Natural killer cell (primary cell): ENCODE data around the gene MISP3. TPM values are rescaled to one million over a fixed set of nuclear protein-coding genes. Genes with fewer than 3 reads are reported as not detected.

Experiments used
- ATAC-seq, 3 donors: fragments of 150-1000 bp in 2 of 3; fragments of 200-7000 bp in 1 of 3; cut with Tn5 transposase; 1 replicate in 1 of 3; 2 replicates in 2 of 3; pipeline ENCODE4 v1.10.0; 2021; ENCODE audit warnings: mild to moderate bottlenecking in 2 of 3, moderate library complexity in 2 of 3
- DNase-seq, 2 donors: peaks; one replicate each; pipeline versions ENCODE4 v3.0.0 to v3.0.0-alpha.2; 2013 to 2021; ENCODE audit warnings: mixed read lengths in 1 of 2
- H3K27ac ChIP-seq: one replicate; pipeline ENCODE4 v1.5.1; 2013; ENCODE audit warnings: mild to moderate bottlenecking, low read length
- H3K27me3 ChIP-seq: one replicate; pipeline ENCODE4 v1.6.1; 2013; ENCODE audit warnings: low read length; ENCODE audit not compliant: control insufficient read depth, insufficient read depth
- H3K36me3 ChIP-seq: one replicate; pipeline ENCODE4 v1.6.1; 2013; ENCODE audit warnings: low read length; ENCODE audit not compliant: control insufficient read depth, insufficient read depth
- H3K4me1 ChIP-seq: one replicate; pipeline ENCODE4 v1.6.1; 2013; ENCODE audit warnings: low read length; ENCODE audit not compliant: control insufficient read depth, insufficient read depth
- H3K4me3 ChIP-seq: one replicate; pipeline ENCODE4 v1.5.1; 2013; ENCODE audit warnings: low read length
- H3K9me3 ChIP-seq: one replicate; pipeline ENCODE4 v1.6.1; 2013; ENCODE audit warnings: low read length; ENCODE audit not compliant: control insufficient read depth, insufficient read depth
- H3K27ac Mint-ChIP-seq, 2 donors: one replicate each; pipeline ENCODE4 v1.8.0; 2022; ENCODE audit warnings: mild to moderate bottlenecking in 2 of 2, mixed read lengths in 2 of 2, moderate library complexity in 1 of 2
- H3K27me3 Mint-ChIP-seq, 2 donors: one replicate each; pipeline ENCODE4 v1.8.0; 2022; ENCODE audit warnings: low read depth in 2 of 2, mixed read lengths in 2 of 2
- H3K36me3 Mint-ChIP-seq: one replicate; pipeline ENCODE4 v1.8.0; 2022; ENCODE audit warnings: mixed read lengths
- H3K4me1 Mint-ChIP-seq, 2 donors: one replicate each; pipeline ENCODE4 v1.8.0; 2022; ENCODE audit warnings: mixed read lengths in 2 of 2
- H3K4me3 Mint-ChIP-seq: one replicate; pipeline ENCODE4 v1.8.0; 2022; ENCODE audit warnings: mild to moderate bottlenecking, moderate library complexity, mixed read lengths
- H3K9me3 Mint-ChIP-seq, 2 donors: one replicate each; pipeline ENCODE4 v1.8.0; 2022; ENCODE audit warnings: mixed read lengths in 2 of 2
- CTCF ChIP-seq: fragments of 200-600 bp; IDR thresholded peaks from one replicate; pipeline ENCODE4 v1.8.0; 2022; ENCODE audit warnings: antibody characterized with exemption
- WGBS: methylation state at CpG from one replicate; pipeline ENCODE4 v1.1.7; 2013; ENCODE audit warnings: missing lambda C conversion rate; ENCODE audit not compliant: insufficient coverage; 5-methylcytosine and 5-hydroxymethylcytosine counted together
- intact Hi-C: fragments of 100-400 bp; cut with micrococcal nuclease; formaldehyde crosslinking; loops from one replicate; pipeline ENCODE4 v1.14.2; 2022
- total RNA-seq, 4 donors: library from RNA; stranded (reverse); fragments of 120-200 nt in 1 of 4; gene quantifications; one replicate each; pipeline versions ENCODE4 v1.2.3 to v1.2.4, GENCODE V29; 2013 to 2022

The MISP3 gene
- total RNA-seq, 3 donors from 2014 or later (not counting 1 experiment from before 2014, with no cell fraction given): 2.4 to 4.1 (median 2.4) TPM

DNA sequence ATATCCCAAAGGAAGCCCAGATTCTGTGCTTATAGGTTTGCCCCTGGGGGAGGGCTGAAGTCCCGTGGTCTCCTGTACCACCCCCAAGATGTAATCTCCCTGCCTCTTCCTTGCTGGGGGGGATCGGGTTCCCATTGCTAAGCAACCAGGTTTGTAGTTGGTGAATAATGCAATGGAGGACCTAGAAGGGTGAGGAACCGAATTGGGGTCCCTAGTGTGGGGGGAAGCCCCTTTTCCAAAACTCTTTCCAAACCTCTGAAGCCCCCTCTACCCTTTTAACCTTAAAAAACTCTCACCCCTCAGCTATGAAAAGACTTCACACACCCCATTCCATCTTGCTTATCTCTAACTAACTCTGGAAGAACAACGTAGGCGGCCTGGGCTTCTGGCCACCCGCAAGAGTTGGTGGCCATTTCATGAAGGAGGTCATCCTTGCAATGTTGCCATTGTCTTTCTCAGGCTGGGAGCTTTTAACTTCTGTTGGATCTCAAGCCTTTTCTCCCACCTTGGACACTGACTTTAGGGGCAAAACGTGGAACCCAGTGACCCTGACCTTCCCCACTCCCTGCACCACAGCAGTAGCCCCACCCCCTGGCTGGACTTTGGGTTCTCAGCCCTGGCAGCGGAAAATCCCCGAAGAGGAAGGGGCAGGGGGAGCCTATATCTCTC is 11.4 kb upstream of the MISP3 start:
- Histone ChIP-seq H3K9me3 (no peaks in the 10 kb centered on the region), H3K4me1 (peaks cover 21% of the 10 kb centered on the region), H3K27me3 (peaks cover 20% of the 10 kb centered on the region), H3K36me3 (no peaks in the 10 kb centered on the region), H3K4me3 (no peak overlapping the region), H3K27ac (no peak overlapping the region)
- DNase-seq (no peak), ATAC-seq (no peak)
- peaks cover 9 to 15% of the 10 kb centered on the region in 2 donors for H3K4me1 Mint-ChIP-seq
- H3K27me3 Mint-ChIP-seq: peaks cover 20 to 30% of the 10 kb centered on the region in 2 donors
- WGBS: 62% methylated on average over 7 of the region's 9 CpGs
- H3K36me3 Mint-ChIP-seq: no peaks in the 10 kb centered on the region
- intact Hi-C loops: no loop called here
- TF ChIP-seq CTCF: no peak
- no peak overlapping the region for H3K27ac Mint-ChIP-seq
- H3K9me3 Mint-ChIP-seq: no peaks in the 10 kb centered on the region
- H3K4me3 Mint-ChIP-seq: no peak overlapping the region

- H3K36me3 Mint-ChIP-seq: no peaks in the 10 kb centered on the region
- no peak for TF ChIP-seq CTCF
- Histone ChIP-seq H3K36me3 (no peaks in the 10 kb centered on the region), H3K27ac (no peak within 1 kb of the TSS), H3K4me3 (no peak within 1 kb of the TSS), H3K4me1 (peaks cover 21% of the 10 kb centered on the region), H3K9me3 (no peaks in the 10 kb centered on the region), H3K27me3 (peaks cover 20% of the 10 kb centered on the region)
- no peaks in the 10 kb centered on the region for H3K9me3 Mint-ChIP-seq
- DNase-seq (no peak), ATAC-seq (no peak)
- intact Hi-C loops: no loop called here
- peaks cover 20 to 34% of the 10 kb centered on the region in 2 donors for H3K27me3 Mint-ChIP-seq
- no peak within 1 kb of the TSS for H3K27ac Mint-ChIP-seq
- peaks cover 9 to 15% of the 10 kb centered on the region in 2 donors for H3K4me1 Mint-ChIP-seq
- 78% methylated on average over 19 of the region's 19 CpGs for WGBS
- no peak within 1 kb of the TSS for H3K4me3 Mint-ChIP-seq
Measured at GRCh38 chr19:14061751-14062557, 10.6 kb upstream of the MISP3 start, which contains the start of gene PALM3. Gene PALM3 (minus strand): TSS chr19:14062076. CDS start chr19:14061980, 96 bp downstream.

DNA sequence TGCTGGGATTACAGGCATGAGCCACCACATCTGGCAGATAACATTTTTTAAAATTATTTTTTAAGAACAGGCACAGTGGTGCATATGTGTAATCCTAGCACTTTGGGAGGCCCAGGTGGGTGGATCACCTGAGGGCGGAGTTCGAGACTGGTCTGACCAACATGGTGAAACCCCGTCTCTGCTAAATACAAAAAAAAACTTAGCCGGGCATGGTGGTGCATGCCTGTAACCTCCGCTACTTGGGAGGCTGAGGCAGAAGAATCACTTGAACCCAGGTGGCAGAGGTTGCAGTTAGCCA is 10.1 kb upstream of the MISP3 start:
- DNase-seq: no peak
- no peak for TF ChIP-seq CTCF
- peaks cover 9 to 15% of the 10 kb centered on the region in 2 donors for H3K4me1 Mint-ChIP-seq
- no peak for ATAC-seq
- H3K36me3 Mint-ChIP-seq: no peaks in the 10 kb centered on the region
- Histone ChIP-seq H3K4me1 (peaks cover 17% of the 10 kb centered on the region), H3K4me3 (no peak overlapping the region), H3K36me3 (no peaks in the 10 kb centered on the region), H3K9me3 (no peaks in the 10 kb centered on the region), H3K27me3 (peaks cover 20% of the 10 kb centered on the region), H3K27ac (no peak overlapping the region)
- intact Hi-C loops: no loop called here
- 90% methylated on average over 5 of the region's 5 CpGs for WGBS
- H3K27ac Mint-ChIP-seq: no peak overlapping the region
- H3K9me3 Mint-ChIP-seq: no peaks in the 10 kb centered on the region
- H3K27me3 Mint-ChIP-seq: peaks cover 20 to 34% of the 10 kb centered on the region in 2 donors
- H3K4me3 Mint-ChIP-seq: no peak overlapping the region
